Panc1 (cell line): ENCODE measurements around the gene RBKS. TPM values are rescaled to one million over a fixed set of nuclear protein-coding genes. Genes with fewer than 3 reads are reported as not detected.

Source experiments
- ATAC-seq: fragments of 200-7000 bp; cut with Tn5 transposase; 2 replicates; pipeline ENCODE4 v1.9.1; 2020; ENCODE audit warnings: mild to moderate bottlenecking, moderate library complexity
- BruUV-seq: library from RNA; stranded (reverse); fragments of 400-500 nt; replicated peaks from 2 replicates; lab custom pipeline; 2021; lab: Mats Ljungman, UMichigan
- CTCF ChIA-PET: fragments of 300-600 bp; sonication (Branson Sonifier 250); formaldehyde crosslinking; loops from one replicate; lab custom pipeline; 2022; ENCODE audit warnings: antibody characterized with exemption; lab: Charles Lee
- POLR2A ChIA-PET: fragments of 300-600 bp; sonication (Branson Sonifier 250); formaldehyde crosslinking; loops from one replicate; lab custom pipeline; 2022; ENCODE audit warnings: antibody characterized with exemption; lab: Charles Lee
- DNase-seq: peaks from one replicate; pipeline ENCODE4 v3.0.0-alpha.2; 2010; ENCODE audit warnings: low read depth, low spot score
- H3K27ac ChIP-seq: 2 replicates; pipeline ENCODE4 v1.5.1; 2011; ENCODE audit warnings: mild to moderate bottlenecking, low read length, inconsistent platforms
- H3K27me3 ChIP-seq: fragments of 200-500 bp; sonication (Bioruptor generic); 2 replicates; pipeline ENCODE4 v1.6.0; 2014; ENCODE audit warnings: low read length, inconsistent platforms; ENCODE audit not compliant: control insufficient read depth, insufficient read depth
- H3K36me3 ChIP-seq: fragments of 200-500 bp; sonication (Bioruptor generic); 2 replicates; pipeline ENCODE4 v1.5.1; 2014; ENCODE audit warnings: inconsistent platforms, mild to moderate bottlenecking, low read length, moderate library complexity; ENCODE audit not compliant: control insufficient read depth, insufficient read depth
- H3K4me1 ChIP-seq: 2 replicates; pipeline ENCODE4 v1.5.1; 2011; ENCODE audit warnings: inconsistent platforms, mild to moderate bottlenecking, low read length, moderate library complexity; ENCODE audit not compliant: control insufficient read depth, insufficient read depth
- H3K4me3 ChIP-seq, 2 experiments: 2 replicates each; pipeline ENCODE4 v1.5.1; 2011 to 2012; ENCODE audit warnings: low read depth in 2 of 2, low read length in 2 of 2, mild to moderate bottlenecking in 2 of 2, inconsistent platforms in 1 of 2, moderate library complexity in 1 of 2
- H3K9me3 ChIP-seq: fragments of 200-500 bp; sonication (Bioruptor generic); 2 replicates; pipeline ENCODE4 v1.5.1; 2014; ENCODE audit warnings: low read depth, mild to moderate bottlenecking, inconsistent platforms, low read length, moderate library complexity; ENCODE audit not compliant: control insufficient read depth, insufficient read depth
- POLR2AphosphoS5 ChIP-seq: IDR thresholded peaks from 2 replicates; pipeline ENCODE4 v1.6.1; 2012; ENCODE audit warnings: mild to moderate bottlenecking, low read depth, low read length, moderate library complexity
- SIN3A ChIP-seq: IDR thresholded peaks from 2 replicates; pipeline ENCODE4 v1.6.1; 2012; ENCODE audit warnings: low read depth, mild to moderate bottlenecking, low read length, moderate library complexity, borderline replicate concordance; ENCODE audit not compliant: insufficient read depth
- TCF7L2 ChIP-seq: IDR thresholded peaks from 2 replicates; pipeline ENCODE4 v1.6.1; 2011; ENCODE audit warnings: mild to moderate bottlenecking, low read depth, low read length, inconsistent platforms
- in situ Hi-C: cut with HindIII; loops from 2 replicates; pipeline ENCODE4 v1.10.0; 2016; ENCODE audit warnings: low sequenced_read_pairs, low pct_unique_long_range_greater_than_20kb
- intact Hi-C: fragments of 100-400 bp; cut with micrococcal nuclease; formaldehyde crosslinking; loops from one replicate; pipeline ENCODE4 v1.10.0; 2022; ENCODE audit not compliant: unreplicated experiment
- total RNA-seq: library from RNA; stranded (reverse); gene quantifications from one replicate; pipeline ENCODE4 v1.2.1, GENCODE V29; 2021; ENCODE audit not compliant: unreplicated experiment
- TF ChIP-seq, protein P1 (sequence below), 2 experiments: IDR thresholded peaks; 2 replicates each; pipeline ENCODE4 v1.6.1; 2011 to 2012; ENCODE audit warnings: low read depth in 2 of 2, control low read depth in 1 of 2, low read length in 1 of 2, mild to moderate bottlenecking in 1 of 2, moderate library complexity in 1 of 2; ENCODE audit not compliant: insufficient read depth in 1 of 2
- TF ChIP-seq, protein P2 (sequence below): fragments of 450-650 bp; IDR thresholded peaks from 2 replicates; pipeline ENCODE4 v1.5.1; 2017; ENCODE audit warnings: mild to moderate bottlenecking

Gene RBKS
- total RNA-seq, 1 experiment from 2014 or later, result 2.2 TPM

DNA sequence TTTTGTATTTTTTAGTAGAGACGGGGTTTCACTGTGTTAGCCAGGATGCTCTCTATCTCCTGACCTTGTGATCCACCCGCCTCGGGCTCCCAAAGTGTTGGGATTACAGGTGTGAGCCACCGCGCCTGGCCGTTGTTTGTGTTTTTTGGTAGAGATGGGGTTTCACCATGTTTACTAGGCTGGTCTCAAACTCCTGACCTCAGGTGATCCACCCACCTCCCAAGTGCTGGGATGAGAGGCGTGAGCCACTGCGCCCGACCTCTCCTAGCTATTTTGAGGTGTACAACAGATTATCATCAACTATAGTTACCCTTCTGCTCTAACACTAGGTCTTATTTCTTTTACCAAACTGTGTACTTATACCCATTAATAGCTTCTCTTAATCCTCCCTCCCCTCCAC is 147.6 kb downstream of the RBKS start:
- TF ChIP-seq SIN3A (no peak), POLR2AphosphoS5 (no peak), TCF7L2 (no peak)
- TF ChIP-seq, protein P1, sequence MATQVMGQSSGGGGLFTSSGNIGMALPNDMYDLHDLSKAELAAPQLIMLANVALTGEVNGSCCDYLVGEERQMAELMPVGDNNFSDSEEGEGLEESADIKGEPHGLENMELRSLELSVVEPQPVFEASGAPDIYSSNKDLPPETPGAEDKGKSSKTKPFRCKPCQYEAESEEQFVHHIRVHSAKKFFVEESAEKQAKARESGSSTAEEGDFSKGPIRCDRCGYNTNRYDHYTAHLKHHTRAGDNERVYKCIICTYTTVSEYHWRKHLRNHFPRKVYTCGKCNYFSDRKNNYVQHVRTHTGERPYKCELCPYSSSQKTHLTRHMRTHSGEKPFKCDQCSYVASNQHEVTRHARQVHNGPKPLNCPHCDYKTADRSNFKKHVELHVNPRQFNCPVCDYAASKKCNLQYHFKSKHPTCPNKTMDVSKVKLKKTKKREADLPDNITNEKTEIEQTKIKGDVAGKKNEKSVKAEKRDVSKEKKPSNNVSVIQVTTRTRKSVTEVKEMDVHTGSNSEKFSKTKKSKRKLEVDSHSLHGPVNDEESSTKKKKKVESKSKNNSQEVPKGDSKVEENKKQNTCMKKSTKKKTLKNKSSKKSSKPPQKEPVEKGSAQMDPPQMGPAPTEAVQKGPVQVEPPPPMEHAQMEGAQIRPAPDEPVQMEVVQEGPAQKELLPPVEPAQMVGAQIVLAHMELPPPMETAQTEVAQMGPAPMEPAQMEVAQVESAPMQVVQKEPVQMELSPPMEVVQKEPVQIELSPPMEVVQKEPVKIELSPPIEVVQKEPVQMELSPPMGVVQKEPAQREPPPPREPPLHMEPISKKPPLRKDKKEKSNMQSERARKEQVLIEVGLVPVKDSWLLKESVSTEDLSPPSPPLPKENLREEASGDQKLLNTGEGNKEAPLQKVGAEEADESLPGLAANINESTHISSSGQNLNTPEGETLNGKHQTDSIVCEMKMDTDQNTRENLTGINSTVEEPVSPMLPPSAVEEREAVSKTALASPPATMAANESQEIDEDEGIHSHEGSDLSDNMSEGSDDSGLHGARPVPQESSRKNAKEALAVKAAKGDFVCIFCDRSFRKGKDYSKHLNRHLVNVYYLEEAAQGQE (IDR thresholded peaks at IDR 0.05; ENCODE audit: insufficient read depth in 1 of 2, low read depth in 2 of 2, low read length in 1 of 2), result no peak
- TF ChIP-seq, protein P2, sequence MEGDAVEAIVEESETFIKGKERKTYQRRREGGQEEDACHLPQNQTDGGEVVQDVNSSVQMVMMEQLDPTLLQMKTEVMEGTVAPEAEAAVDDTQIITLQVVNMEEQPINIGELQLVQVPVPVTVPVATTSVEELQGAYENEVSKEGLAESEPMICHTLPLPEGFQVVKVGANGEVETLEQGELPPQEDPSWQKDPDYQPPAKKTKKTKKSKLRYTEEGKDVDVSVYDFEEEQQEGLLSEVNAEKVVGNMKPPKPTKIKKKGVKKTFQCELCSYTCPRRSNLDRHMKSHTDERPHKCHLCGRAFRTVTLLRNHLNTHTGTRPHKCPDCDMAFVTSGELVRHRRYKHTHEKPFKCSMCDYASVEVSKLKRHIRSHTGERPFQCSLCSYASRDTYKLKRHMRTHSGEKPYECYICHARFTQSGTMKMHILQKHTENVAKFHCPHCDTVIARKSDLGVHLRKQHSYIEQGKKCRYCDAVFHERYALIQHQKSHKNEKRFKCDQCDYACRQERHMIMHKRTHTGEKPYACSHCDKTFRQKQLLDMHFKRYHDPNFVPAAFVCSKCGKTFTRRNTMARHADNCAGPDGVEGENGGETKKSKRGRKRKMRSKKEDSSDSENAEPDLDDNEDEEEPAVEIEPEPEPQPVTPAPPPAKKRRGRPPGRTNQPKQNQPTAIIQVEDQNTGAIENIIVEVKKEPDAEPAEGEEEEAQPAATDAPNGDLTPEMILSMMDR, result no peak
- BruUV-seq, result no TSS peak
- ChIA-PET CTCF (interaction anchor here (0.7 kb wide), 1 partner anchor 36 kb away, joined by 6 read pairs; no protein-coding TSS in a partner anchor), POLR2A (no interaction called here)
- DNase-seq (no peak), ATAC-seq (no peak)
- in situ Hi-C loops (no loop called here), intact Hi-C loops (no loop called here)
- Histone ChIP-seq H3K36me3 (no peaks in the 10 kb centered on the region), H3K27ac (no peak overlapping the region), H3K4me1 (no peaks in the 10 kb centered on the region), H3K9me3 (no peaks in the 10 kb centered on the region), H3K4me3 (no peak overlapping the region), H3K27me3 (no peaks in the 10 kb centered on the region)

DNA sequence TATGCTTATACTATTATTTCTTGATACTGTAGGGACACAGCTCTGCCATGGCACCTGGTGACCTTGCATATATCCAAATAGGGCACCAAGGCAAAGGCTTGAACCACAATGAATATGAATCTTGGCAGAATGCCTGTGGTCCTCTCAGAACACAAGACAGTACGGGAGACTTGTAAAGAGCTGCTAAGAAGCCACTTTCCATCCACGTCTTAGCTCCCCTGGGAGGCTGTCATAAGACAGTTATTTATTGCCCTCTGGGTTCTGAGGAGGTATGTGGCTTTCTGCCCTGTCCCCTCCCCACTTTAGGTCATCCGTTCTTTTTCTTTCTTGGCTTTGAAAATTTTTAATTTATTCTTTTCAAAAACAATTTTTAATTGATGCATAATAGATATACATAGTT is 148.5 kb downstream of the RBKS start:
- Histone ChIP-seq H3K9me3 (no peaks in the 10 kb centered on the region), H3K4me1 (no peaks in the 10 kb centered on the region), H3K4me3 (no peak overlapping the region), H3K36me3 (no peaks in the 10 kb centered on the region), H3K27me3 (no peaks in the 10 kb centered on the region), H3K27ac (no peak overlapping the region)
- DNase-seq, result no peak
- ChIA-PET CTCF (interaction anchor here (0.7 kb wide), 1 partner anchor 35 kb away, joined by 6 read pairs; no protein-coding TSS in a partner anchor), POLR2A (interaction anchor here (0.7 kb wide), 1 partner anchor 12 kb away, joined by 3 read pairs; no protein-coding TSS in a partner anchor)
- in situ Hi-C loops (no loop called here), intact Hi-C loops (no loop called here)
- TF ChIP-seq, protein P1 (IDR thresholded peaks at IDR 0.05; ENCODE audit: insufficient read depth in 1 of 2, low read depth in 2 of 2, low read length in 1 of 2), result no peak
- no peak for TF ChIP-seq POLR2AphosphoS5
- TF ChIP-seq, protein P2, result no peak
- no peak for ATAC-seq
- no TSS peak for BruUV-seq
